Natural killer cell (primary cell): ENCODE measurements around the gene ANXA1. TPM values are rescaled to one million over a fixed set of nuclear protein-coding genes. Genes with fewer than 3 reads are reported as not detected.

Experiments used
- ATAC-seq, 3 donors: fragments of 150-1000 bp in 2 of 3; fragments of 200-7000 bp in 1 of 3; cut with Tn5 transposase; 1 replicate in 1 of 3; 2 replicates in 2 of 3; pipeline ENCODE4 v1.10.0; 2021; ENCODE audit warnings: mild to moderate bottlenecking in 2 of 3, moderate library complexity in 2 of 3
- DNase-seq, 2 donors: peaks; one replicate each; pipeline versions ENCODE4 v3.0.0 to v3.0.0-alpha.2; 2013 to 2021; ENCODE audit warnings: mixed read lengths in 1 of 2
- H3K27ac ChIP-seq: one replicate; pipeline ENCODE4 v1.5.1; 2013; ENCODE audit warnings: mild to moderate bottlenecking, low read length
- H3K27me3 ChIP-seq: one replicate; pipeline ENCODE4 v1.6.1; 2013; ENCODE audit warnings: low read length; ENCODE audit not compliant: control insufficient read depth, insufficient read depth
- H3K36me3 ChIP-seq: one replicate; pipeline ENCODE4 v1.6.1; 2013; ENCODE audit warnings: low read length; ENCODE audit not compliant: control insufficient read depth, insufficient read depth
- H3K4me1 ChIP-seq: one replicate; pipeline ENCODE4 v1.6.1; 2013; ENCODE audit warnings: low read length; ENCODE audit not compliant: control insufficient read depth, insufficient read depth
- H3K4me3 ChIP-seq: one replicate; pipeline ENCODE4 v1.5.1; 2013; ENCODE audit warnings: low read length
- H3K9me3 ChIP-seq: one replicate; pipeline ENCODE4 v1.6.1; 2013; ENCODE audit warnings: low read length; ENCODE audit not compliant: control insufficient read depth, insufficient read depth
- H3K27ac Mint-ChIP-seq, 2 donors: one replicate each; pipeline ENCODE4 v1.8.0; 2022; ENCODE audit warnings: mild to moderate bottlenecking in 2 of 2, mixed read lengths in 2 of 2, moderate library complexity in 1 of 2
- H3K27me3 Mint-ChIP-seq, 2 donors: one replicate each; pipeline ENCODE4 v1.8.0; 2022; ENCODE audit warnings: low read depth in 2 of 2, mixed read lengths in 2 of 2
- H3K36me3 Mint-ChIP-seq: one replicate; pipeline ENCODE4 v1.8.0; 2022; ENCODE audit warnings: mixed read lengths
- H3K4me1 Mint-ChIP-seq, 2 donors: one replicate each; pipeline ENCODE4 v1.8.0; 2022; ENCODE audit warnings: mixed read lengths in 2 of 2
- H3K4me3 Mint-ChIP-seq: one replicate; pipeline ENCODE4 v1.8.0; 2022; ENCODE audit warnings: mild to moderate bottlenecking, moderate library complexity, mixed read lengths
- H3K9me3 Mint-ChIP-seq, 2 donors: one replicate each; pipeline ENCODE4 v1.8.0; 2022; ENCODE audit warnings: mixed read lengths in 2 of 2
- CTCF ChIP-seq: fragments of 200-600 bp; IDR thresholded peaks from one replicate; pipeline ENCODE4 v1.8.0; 2022; ENCODE audit warnings: antibody characterized with exemption
- WGBS: methylation state at CpG from one replicate; pipeline ENCODE4 v1.1.7; 2013; ENCODE audit warnings: missing lambda C conversion rate; ENCODE audit not compliant: insufficient coverage; 5-methylcytosine and 5-hydroxymethylcytosine counted together
- intact Hi-C: fragments of 100-400 bp; cut with micrococcal nuclease; formaldehyde crosslinking; loops from one replicate; pipeline ENCODE4 v1.14.2; 2022
- total RNA-seq, 4 donors: library from RNA; stranded (reverse); fragments of 120-200 nt in 1 of 4; gene quantifications; one replicate each; pipeline versions ENCODE4 v1.2.3 to v1.2.4, GENCODE V29; 2013 to 2022

The ANXA1 gene
- total RNA-seq, 3 donors from 2014 or later (not counting 1 experiment from before 2014, with no cell fraction given), result 362 to 1,065 (median 419) TPM

GRCh38 chr9:73152953-73153352 is 1.3 kb downstream of the ANXA1 start:
- 26% methylated on average over 2 of the region's 2 CpGs for WGBS
- peak overlapping the region; percentile 95 for H3K27ac Mint-ChIP-seq
- H3K36me3 ChIP-seq, result peaks cover 6% of the 10 kb centered on the region
- peaks cover 61 to 80% of the 10 kb centered on the region in 2 donors for H3K4me1 Mint-ChIP-seq
- peak overlapping the region; percentile 99 for H3K4me3 Mint-ChIP-seq
- intact Hi-C loops, result loop anchor here (1.0 to 10.0 kb wide), 7 partner anchors 14 to 1936 kb away; partner anchors contain the start of genes NMRK1, OSTF1 and ZFAND5
- DNase-seq (peak in 1 of 2 donors; percentile 64), ATAC-seq (peak; percentile 55 to 79 (median 70))
- no peak for TF ChIP-seq CTCF
- no peaks in the 10 kb centered on the region for H3K36me3 Mint-ChIP-seq
- peak overlapping the region; percentile 54 for H3K4me3 ChIP-seq
- no peaks in the 10 kb centered on the region for H3K27me3 Mint-ChIP-seq
- no peaks in the 10 kb centered on the region for H3K9me3 ChIP-seq
- peak overlapping the region; percentile 76 for H3K27ac ChIP-seq
- no peaks in the 10 kb centered on the region for H3K9me3 Mint-ChIP-seq
- no peaks in the 10 kb centered on the region for H3K27me3 ChIP-seq
- peaks cover 19% of the 10 kb centered on the region for H3K4me1 ChIP-seq

GRCh38 chr9:73153793-73154227 is 2.1 kb downstream of the ANXA1 start:
- no peaks in the 10 kb centered on the region for H3K9me3 Mint-ChIP-seq
- peak overlapping the region; percentile 95 for H3K27ac Mint-ChIP-seq
- peak in 1 of 2 donors; percentile 39 for DNase-seq
- H3K4me1 ChIP-seq, result peaks cover 19% of the 10 kb centered on the region
- 40% methylated on average over 4 of the region's 4 CpGs for WGBS
- no peaks in the 10 kb centered on the region for H3K36me3 Mint-ChIP-seq
- H3K27me3 Mint-ChIP-seq, result no peaks in the 10 kb centered on the region
- TF ChIP-seq CTCF, result no peak
- peak overlapping the region; percentile 99 for H3K4me3 Mint-ChIP-seq
- intact Hi-C loops, result loop anchor here (1.0 to 10.0 kb wide), 8 partner anchors 13 to 1935 kb away; partner anchors contain the start of genes NMRK1, OSTF1 and ZFAND5
- no peaks in the 10 kb centered on the region for H3K9me3 ChIP-seq
- peaks cover 15% of the 10 kb centered on the region for H3K36me3 ChIP-seq
- H3K27ac ChIP-seq, result peak overlapping the region; percentile 76
- H3K27me3 ChIP-seq, result no peaks in the 10 kb centered on the region
- no peak for ATAC-seq
- H3K4me1 Mint-ChIP-seq, result peaks cover 58 to 76% of the 10 kb centered on the region in 2 donors
- H3K4me3 ChIP-seq, result peak overlapping the region; percentile 54

- Histone ChIP-seq H3K27ac (peak overlapping the region; percentile 76), H3K36me3 (peaks cover 19% of the 10 kb centered on the region), H3K4me1 (peaks cover 19% of the 10 kb centered on the region), H3K27me3 (no peaks in the 10 kb centered on the region), H3K4me3 (peak overlapping the region; percentile 54), H3K9me3 (no peaks in the 10 kb centered on the region)
- Mint-ChIP-seq H3K9me3 (no peaks in the 10 kb centered on the region), H3K4me3 (peak overlapping the region; percentile 99), H3K36me3 (no peaks in the 10 kb centered on the region), H3K4me1 (peaks cover 57 to 71% of the 10 kb centered on the region in 2 donors), H3K27ac (peak overlapping the region; percentile 95), H3K27me3 (no peaks in the 10 kb centered on the region)
- WGBS, result 52% methylated on average over 8 of the region's 8 CpGs
- DNase-seq, result no peak
- intact Hi-C loops, result loop anchor here (1.0 to 10.0 kb wide), 6 partner anchors 22 to 1808 kb away; partner anchors contain the start of gene ZFAND5
- no peak for TF ChIP-seq CTCF
- no peak for ATAC-seq
Observed at GRCh38 chr9:73154271-73154670, 2.6 kb downstream of the ANXA1 start.
